GM23338 (cell line): ENCODE results near the gene ATP12A.

Source experiments
- CREB1 ChIP-seq: fragments of 250-450 bp; sonication (Bioruptor Pico); IDR thresholded peaks from 2 replicates; pipeline ENCODE4 v1.5.0; 2020; ENCODE audit warnings: low read depth, mild to moderate bottlenecking, moderate library complexity
- CTCF ChIP-seq, 2 experiments: fragments of 200-600 bp in 1 of 2; sonication (generic) in 1 of 2; conservative IDR thresholded peaks; 2 replicates each; pipeline versions ENCODE4 v1.5.1 to v1.6.1; 2016 to 2017; ENCODE audit warnings: antibody characterized with exemption in 2 of 2, low read depth in 2 of 2, mild to moderate bottlenecking in 2 of 2, moderate library complexity in 1 of 2
- ETS1 ChIP-seq: IDR thresholded peaks from 2 replicates; pipeline ENCODE4 v1.6.1; 2016; ENCODE audit warnings: antibody characterized with exemption
- EZH2 ChIP-seq: fragments of 200-600 bp; sonication (generic); IDR thresholded peaks from one replicate; pipeline ENCODE4 v1.8.0; 2017; ENCODE audit warnings: antibody characterized with exemption, mild to moderate bottlenecking, low read depth; ENCODE audit not compliant: unreplicated experiment
- EZH2phosphoT487 ChIP-seq: fragments of 200-600 bp; sonication (generic); IDR thresholded peaks from one replicate; pipeline ENCODE4 v1.8.1; 2018; ENCODE audit warnings: antibody characterized with exemption; ENCODE audit not compliant: unreplicated experiment
- JUNB ChIP-seq: IDR thresholded peaks from one replicate; pipeline ENCODE4 v1.6.1; 2016; ENCODE audit warnings: antibody characterized with exemption; ENCODE audit not compliant: unreplicated experiment
- NANOG ChIP-seq: IDR thresholded peaks from 2 replicates; pipeline ENCODE4 v1.6.1; 2016; ENCODE audit warnings: antibody characterized with exemption, borderline replicate concordance
- POLR2AphosphoS5 ChIP-seq: IDR thresholded peaks from 2 replicates; pipeline ENCODE4 v1.6.1; 2016; ENCODE audit warnings: antibody characterized with exemption, low read depth
- REST ChIP-seq: IDR thresholded peaks from one replicate; pipeline ENCODE4 v1.6.1; 2018; ENCODE audit warnings: antibody characterized with exemption; ENCODE audit not compliant: unreplicated experiment
- STAT1 ChIP-seq: IDR thresholded peaks from one replicate; pipeline ENCODE4 v1.6.1; 2016; ENCODE audit warnings: antibody characterized with exemption; ENCODE audit not compliant: unreplicated experiment
- ZNF114 ChIP-seq: fragments of 250-450 bp; sonication (Bioruptor Pico); IDR thresholded peaks from 2 replicates; pipeline ENCODE4 v1.5.0; 2020; ENCODE audit warnings: mild to moderate bottlenecking, moderate library complexity
- ZNF331 ChIP-seq: fragments of 250-450 bp; sonication (Bioruptor Pico); IDR thresholded peaks from 2 replicates; pipeline ENCODE4 v1.5.0; 2020; ENCODE audit warnings: low read depth, mild to moderate bottlenecking, moderate library complexity
- ZNF462 ChIP-seq: fragments of 250-450 bp; sonication (Bioruptor Pico); IDR thresholded peaks from 2 replicates; pipeline ENCODE4 v1.5.0; 2020; ENCODE audit warnings: mild to moderate bottlenecking, moderate library complexity

- TF ChIP-seq CTCF (conservative IDR thresholded peaks at IDR 0.05; ENCODE audit: low read depth in 2 of 2) (peak in 1 of 2 experiments; percentile 47; a peak in 3 of 4 replicates), REST (no peak), STAT1 (no peak), ZNF331 (no peak), POLR2AphosphoS5 (no peak), EZH2phosphoT487 (no peak), EZH2 (no peak), JUNB (no peak), ZNF114 (no peak), ZNF462 (no peak), CREB1 (no peak), ETS1 (no peak), NANOG (no peak)
These were observed 9.2 kb upstream of the ATP12A start for GRCh38 chr13:24670961-24671381.
